Lung (tissue), 12 donors: Measurements from ENCODE around the gene DHCR24. TPM values are rescaled to one million over a fixed set of nuclear protein-coding genes. Genes with fewer than 3 reads are reported as not detected.

Source experiments
- ATAC-seq: fragments of 200-7000 bp; cut with Tn5 transposase; one replicate; pipeline ENCODE4 v1.9.1; 2020; ENCODE audit warnings: moderate number of reproducible peaks; ENCODE audit not compliant: insufficient read depth, low FRiP score
- DNase-seq, 3 donors: peaks; one replicate each; pipeline ENCODE4 v3.0.0-alpha.2; 2013 to 2017
- H3K27ac ChIP-seq, 2 donors: one replicate each; pipeline ENCODE4 v1.5.1; 2013; ENCODE audit warnings: mild to moderate bottlenecking in 2 of 2, moderate library complexity in 2 of 2, control low read depth in 1 of 2, inconsistent platforms in 1 of 2, low read depth in 1 of 2, low read length in 1 of 2
- H3K27me3 ChIP-seq, 3 donors: one replicate each; pipeline ENCODE4 v1.5.1; 2013; ENCODE audit warnings: low read length in 2 of 3; ENCODE audit not compliant: control insufficient read depth in 3 of 3, insufficient read depth in 3 of 3
- H3K36me3 ChIP-seq, 4 donors: one replicate each; pipeline ENCODE4 v1.5.1; 2013; ENCODE audit warnings: low read length in 4 of 4, mild to moderate bottlenecking in 1 of 4, moderate library complexity in 1 of 4; ENCODE audit not compliant: control insufficient read depth in 4 of 4, insufficient read depth in 4 of 4
- H3K4me1 ChIP-seq, 5 donors: one replicate each; pipeline ENCODE4 v1.5.1; 2013; ENCODE audit warnings: low read length in 5 of 5, mild to moderate bottlenecking in 2 of 5, moderate library complexity in 1 of 5; ENCODE audit not compliant: control insufficient read depth in 5 of 5, insufficient read depth in 5 of 5
- H3K4me3 ChIP-seq: one replicate; pipeline ENCODE4 v1.5.1; 2013; ENCODE audit warnings: mild to moderate bottlenecking, control low read depth, moderate library complexity
- H3K9ac ChIP-seq, 2 donors: one replicate each; pipeline ENCODE4 v1.5.1; 2013; ENCODE audit warnings: low read length in 2 of 2, control low read depth in 1 of 2; ENCODE audit not compliant: insufficient read depth in 1 of 2
- H3K9me3 ChIP-seq, 4 donors: one replicate each; pipeline ENCODE4 v1.5.1; 2013; ENCODE audit warnings: low read length in 3 of 4, mild to moderate bottlenecking in 1 of 4, moderate library complexity in 1 of 4; ENCODE audit not compliant: control insufficient read depth in 4 of 4, insufficient read depth in 3 of 4
- CTCF ChIP-seq: IDR thresholded peaks from 2 replicates; pipeline ENCODE4 v1.5.1; 2012; ENCODE audit warnings: mild to moderate bottlenecking; ENCODE audit errors: control extremely low read depth, extremely low read depth
- WGBS, 2 donors: extraction: QIAGEN DNeasy Blood & Tissue Kit; methylation state at CpG; one replicate each; pipeline ENCODE4 v1.1.7; 2013; 5-methylcytosine and 5-hydroxymethylcytosine counted together
- polyA plus RNA-seq, 2 donors: library from polyadenylated mRNA; stranded (reverse); fragments of 200-250 nt; gene quantifications; one replicate each; pipeline ENCODE4 v1.2.1, GENCODE V29; 2013
- total RNA-seq, 2 donors: library from RNA; depleted of rRNA in 1 of 2; stranded (reverse); fragments of >200 nt in 1 of 2; gene quantifications; one replicate each; pipeline ENCODE4 v1.2.1, GENCODE V29; 2014 to 2021
- donor health status: control.
- donor health status: control.
- donor health status: Bipolar disorder and iron deficiency.
- donor health status: healthy.
- donor health status: DM: yes; HTN: yes; CAD: no.

The DHCR24 gene
- total and polyA plus RNA-seq, 4 donors = 269 to 735 (median 436) TPM

- Histone ChIP-seq H3K4me1 (no peaks in the 10 kb centered on the region), H3K9ac (no peak overlapping the region), H3K9me3 (peaks cover 0 to 3% (median 0%) of the 10 kb centered on the region in 4 donors), H3K27me3 (no peaks in the 10 kb centered on the region), H3K4me3 (no peak overlapping the region), H3K36me3 (no peaks in the 10 kb centered on the region), H3K27ac (no peak overlapping the region)
- ATAC-seq = no peak
- no peak for TF ChIP-seq CTCF
- 88 to 95% methylated on average over 3 of the region's 3 CpGs for WGBS, 2 donors
- no peak for DNase-seq
Measured at GRCh38 chr1:54823670-54824069, 63.3 kb downstream of the DHCR24 start.

GRCh38 chr1:54819733-54820132 is 67.3 kb downstream of the DHCR24 start:
- DNase-seq (no peak), ATAC-seq (no peak)
- Histone ChIP-seq H3K27me3 (no peaks in the 10 kb centered on the region), H3K36me3 (no peaks in the 10 kb centered on the region), H3K4me1 (no peaks in the 10 kb centered on the region), H3K27ac (no peak overlapping the region), H3K4me3 (no peak overlapping the region), H3K9me3 (peaks cover 0 to 2% (median 0%) of the 10 kb centered on the region in 4 donors), H3K9ac (no peak overlapping the region)
- TF ChIP-seq CTCF = no peak

- Histone ChIP-seq H3K9me3 (peaks cover 0 to 2% (median 0%) of the 10 kb centered on the region in 4 donors), H3K27ac (no peak overlapping the region), H3K4me3 (no peak overlapping the region), H3K27me3 (no peaks in the 10 kb centered on the region), H3K9ac (peak overlapping the region in 1 of 2 donors; percentile 16), H3K4me1 (no peaks in the 10 kb centered on the region), H3K36me3 (no peaks in the 10 kb centered on the region)
- WGBS, 2 donors = 79 to 93% methylated on average over 4 of the region's 4 CpGs
- DNase-seq (peak in 1 of 3 donors; percentile 29), ATAC-seq (no peak)
- no peak for TF ChIP-seq CTCF
Measured at GRCh38 chr1:54819195-54819536, 67.8 kb downstream of the DHCR24 start.

- H3K9ac ChIP-seq = peak overlapping the region in 1 of 2 donors; percentile 16
- no peak overlapping the region for H3K4me3 ChIP-seq
- no peak overlapping the region for H3K27ac ChIP-seq
- no peak for DNase-seq
- no peaks in the 10 kb centered on the region for H3K4me1 ChIP-seq
- WGBS, 2 donors = 61 to 64% methylated on average over 5 of the region's 5 CpGs
- no peak for ATAC-seq
- peaks cover 0 to 1% (median 0%) of the 10 kb centered on the region in 4 donors for H3K9me3 ChIP-seq
- no peaks in the 10 kb centered on the region for H3K36me3 ChIP-seq
- no peak for TF ChIP-seq CTCF
- no peaks in the 10 kb centered on the region for H3K27me3 ChIP-seq
Measured at GRCh38 chr1:54818461-54819194, 68.4 kb downstream of the DHCR24 start.
